Nephron progenitor cell (in vitro differentiated cells): Measurements from ENCODE around the gene GPSM1.

Experiments used
- DNase-seq: peaks from one replicate; pipeline ENCODE4 v3.0.0; 2021
- H3K27ac Mint-ChIP-seq: 2 replicates; pipeline ENCODE4 v1.8.0; 2021; ENCODE audit warnings: mild to moderate bottlenecking, moderate library complexity, mixed read lengths
- H3K27me3 Mint-ChIP-seq: 2 replicates; pipeline ENCODE4 v1.8.0; 2021; ENCODE audit warnings: mild to moderate bottlenecking, low read depth, mixed read lengths; ENCODE audit not compliant: poor library complexity
- H3K36me3 Mint-ChIP-seq: 2 replicates; pipeline ENCODE4 v1.8.0; 2021; ENCODE audit warnings: low read depth, mixed read lengths
- H3K4me1 Mint-ChIP-seq: 2 replicates; pipeline ENCODE4 v1.8.0; 2021; ENCODE audit warnings: mixed read lengths
- H3K4me3 Mint-ChIP-seq: 2 replicates; pipeline ENCODE4 v1.8.0; 2021; ENCODE audit warnings: mild to moderate bottlenecking, moderate library complexity, mixed read lengths
- H3K9me3 Mint-ChIP-seq: 2 replicates; pipeline ENCODE4 v1.8.0; 2021; ENCODE audit warnings: mild to moderate bottlenecking, moderate library complexity, mixed read lengths
- CTCF ChIP-seq: fragments of 200-600 bp; sonication (generic); IDR thresholded peaks from 2 replicates; pipeline ENCODE4 v1.5.0; 2021; ENCODE audit warnings: antibody characterized with exemption

Gene GPSM1

GRCh38 chr9:136396219-136396515 is 68.8 kb downstream of the GPSM1 start:
- Mint-ChIP-seq H3K27ac (no peak overlapping the region), H3K4me3 (no peak overlapping the region), H3K4me1 (peaks cover 14% of the 10 kb centered on the region), H3K9me3 (no peaks in the 10 kb centered on the region), H3K36me3 (peaks cover 18% of the 10 kb centered on the region), H3K27me3 (no peaks in the 10 kb centered on the region)
- no peak for TF ChIP-seq CTCF
- DNase-seq = no peak

- Mint-ChIP-seq H3K4me3 (no peak overlapping the region), H3K9me3 (no peaks in the 10 kb centered on the region), H3K36me3 (peaks cover 20% of the 10 kb centered on the region), H3K27ac (no peak overlapping the region), H3K4me1 (peaks cover 14% of the 10 kb centered on the region), H3K27me3 (no peaks in the 10 kb centered on the region)
- no peak for TF ChIP-seq CTCF
- DNase-seq = no peak
These were observed 70.3 kb downstream of the GPSM1 start for GRCh38 chr9:136397643-136398042.

- Mint-ChIP-seq H3K27ac (no peak overlapping the region), H3K36me3 (peaks cover 20% of the 10 kb centered on the region), H3K27me3 (no peaks in the 10 kb centered on the region), H3K4me3 (peak overlapping the region; percentile 88), H3K4me1 (peaks cover 14% of the 10 kb centered on the region), H3K9me3 (no peaks in the 10 kb centered on the region)
- no peak for DNase-seq
- TF ChIP-seq CTCF = no peak
These were observed 70.9 kb downstream of the GPSM1 start for GRCh38 chr9:136398286-136398685.

- peak overlapping the region; percentile 57 for H3K27ac Mint-ChIP-seq
- no peaks in the 10 kb centered on the region for H3K27me3 Mint-ChIP-seq
- H3K36me3 Mint-ChIP-seq = peaks cover 22% of the 10 kb centered on the region
These were observed 72.1 kb downstream of the GPSM1 start for GRCh38 chr9:136399176-136400037.

GRCh38 chr9:136400038-136400834 is 72.9 kb downstream of the GPSM1 start, which contains the start of gene SNAPC4:
TSS of gene SNAPC4 (minus strand) at chr9:136400170. CDS start at chr9:136398428, 1,742 bp downstream.
- Mint-ChIP-seq H3K27ac (peak within 1 kb of the TSS; percentile 59), H3K4me1 (peaks cover 14% of the 10 kb centered on the region), H3K9me3 (no peaks in the 10 kb centered on the region), H3K4me3 (peak within 1 kb of the TSS; percentile 88), H3K27me3 (no peaks in the 10 kb centered on the region), H3K36me3 (peaks cover 30% of the 10 kb centered on the region)
- DNase-seq = peak; percentile 94
- TF ChIP-seq CTCF = peak; percentile 89

More at GRCh38 chr9:136399176-136400037, 72.1 kb downstream of the GPSM1 start:
- DNase-seq = peak; percentile 43
- TF ChIP-seq CTCF = no peak
- Mint-ChIP-seq H3K4me1 (peaks cover 14% of the 10 kb centered on the region), H3K4me3 (peak overlapping the region; percentile 88), H3K9me3 (no peaks in the 10 kb centered on the region)
